ENCODE data around the gene HK3. TPM values are rescaled to one million over a fixed set of nuclear protein-coding genes. Genes with fewer than 3 reads are reported as not detected.

HK3 gene
- polyA plus RNA-seq, 2 of the 4 experiments (the other 2 are of a cell fraction), result 0.04 to 0.12 TPM

GRCh38 chr5:176892663-176893062 lies 6.5 kb downstream of the HK3 start:
- Histone ChIP-seq H3K4me3 (no peak overlapping the region), H3K4me1 (no peaks in the 10 kb centered on the region), H3K9me3 (no peaks in the 10 kb centered on the region), H3K27ac (no peak overlapping the region), H3K4me2 (no peak overlapping the region)
- ChIA-PET POLR2A (no interaction called here), CTCF (interaction anchor here (0.9 to 1.0 kb wide), 2 partner anchors 230 to 234 kb away, joined by 3 read pairs; no protein-coding TSS in a partner anchor)
- no peak for TF ChIP-seq CEBPB (IDR thresholded peaks at IDR 0.05)
- TF ChIP-seq RCOR1 (IDR thresholded peaks at IDR 0.05; ENCODE audit: low read depth, low read length), result no peak
- TF ChIP-seq HEYL (CRISPR knock-in tag; IDR thresholded peaks at IDR 0.05), result no peak
- 52% methylated on average over 3 of the region's 3 CpGs for WGBS (ENCODE audit: missing lambda C conversion rate)
- ATAC-seq, result no peak
- FAIRE-seq, result no peak
- DNase-seq (ENCODE audit: low read depth in 1 of 2, low spot score in 1 of 2), result no peak

DNA sequence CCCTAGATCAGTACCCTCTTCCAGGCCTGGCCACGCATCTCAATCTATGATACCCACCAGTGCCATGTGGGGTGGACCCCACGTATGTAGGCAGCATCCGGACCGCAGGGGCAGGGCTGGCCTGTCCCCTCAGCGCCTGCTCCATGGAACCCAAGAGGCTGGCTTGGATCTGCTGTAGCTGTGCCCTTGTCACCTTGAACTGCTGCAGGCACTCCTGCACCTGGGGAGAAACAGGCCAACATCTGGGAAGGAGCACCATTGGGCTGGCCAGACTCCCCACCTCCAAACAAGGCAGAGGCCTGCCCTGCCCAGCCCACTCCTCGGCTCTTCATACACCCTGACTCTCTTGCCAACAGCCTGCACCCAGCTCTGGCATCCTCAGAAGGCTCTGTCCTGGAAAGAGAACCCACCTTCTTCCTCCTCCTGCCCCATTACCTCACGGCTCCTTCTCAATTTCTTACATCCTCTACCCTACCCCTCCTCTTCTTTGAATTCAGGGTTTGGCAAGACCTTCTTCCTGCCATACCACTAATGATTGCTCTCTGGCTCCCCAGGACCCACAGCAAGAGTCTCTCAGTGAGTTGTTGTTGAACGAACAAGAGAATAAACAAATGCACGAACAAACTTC lies 7.7 kb downstream of the HK3 start:
- no peak for TF ChIP-seq PHF8 (IDR thresholded peaks at IDR 0.05; ENCODE audit: borderline replicate concordance, low read depth)
- no peak for TF ChIP-seq JUN (IDR thresholded peaks at IDR 0.05)
- no peak for TF ChIP-seq HOXB13 (CRISPR knock-in tag; IDR thresholded peaks at IDR 0.05; ENCODE audit: low read depth)
- no peak for TF ChIP-seq FOSL2 (IDR thresholded peaks at IDR 0.05)
- TF ChIP-seq FOSL2 (CRISPR knock-in tag; IDR thresholded peaks at IDR 0.05), result no peak
- TF ChIP-seq, protein P1, sequence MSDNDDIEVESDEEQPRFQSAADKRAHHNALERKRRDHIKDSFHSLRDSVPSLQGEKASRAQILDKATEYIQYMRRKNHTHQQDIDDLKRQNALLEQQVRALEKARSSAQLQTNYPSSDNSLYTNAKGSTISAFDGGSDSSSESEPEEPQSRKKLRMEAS (IDR thresholded peaks at IDR 0.05), result no peak
- TF ChIP-seq NPAS2 (CRISPR knock-in tag; IDR thresholded peaks at IDR 0.05; ENCODE audit: borderline replicate concordance), result no peak
- TF ChIP-seq HOXB5 (CRISPR knock-in tag; IDR thresholded peaks at IDR 0.05), result no peak
- TF ChIP-seq BHLHE40 (IDR thresholded peaks at IDR 0.05; ENCODE audit: low read depth, low read length), result no peak
- no peak for TF ChIP-seq ELK1 (IDR thresholded peaks at IDR 0.05; ENCODE audit: low read depth, low read length)
- TF ChIP-seq POLR2AphosphoS2 (conservative IDR thresholded peaks at IDR 0.05; ENCODE audit: low read length), result no peak
- no peak for TF ChIP-seq CBX2 (IDR thresholded peaks at IDR 0.05; ENCODE audit: borderline replicate concordance, low read depth)
- TF ChIP-seq RNF2 (IDR thresholded peaks at IDR 0.05; ENCODE audit: borderline replicate concordance, low read depth), result no peak

DNA sequence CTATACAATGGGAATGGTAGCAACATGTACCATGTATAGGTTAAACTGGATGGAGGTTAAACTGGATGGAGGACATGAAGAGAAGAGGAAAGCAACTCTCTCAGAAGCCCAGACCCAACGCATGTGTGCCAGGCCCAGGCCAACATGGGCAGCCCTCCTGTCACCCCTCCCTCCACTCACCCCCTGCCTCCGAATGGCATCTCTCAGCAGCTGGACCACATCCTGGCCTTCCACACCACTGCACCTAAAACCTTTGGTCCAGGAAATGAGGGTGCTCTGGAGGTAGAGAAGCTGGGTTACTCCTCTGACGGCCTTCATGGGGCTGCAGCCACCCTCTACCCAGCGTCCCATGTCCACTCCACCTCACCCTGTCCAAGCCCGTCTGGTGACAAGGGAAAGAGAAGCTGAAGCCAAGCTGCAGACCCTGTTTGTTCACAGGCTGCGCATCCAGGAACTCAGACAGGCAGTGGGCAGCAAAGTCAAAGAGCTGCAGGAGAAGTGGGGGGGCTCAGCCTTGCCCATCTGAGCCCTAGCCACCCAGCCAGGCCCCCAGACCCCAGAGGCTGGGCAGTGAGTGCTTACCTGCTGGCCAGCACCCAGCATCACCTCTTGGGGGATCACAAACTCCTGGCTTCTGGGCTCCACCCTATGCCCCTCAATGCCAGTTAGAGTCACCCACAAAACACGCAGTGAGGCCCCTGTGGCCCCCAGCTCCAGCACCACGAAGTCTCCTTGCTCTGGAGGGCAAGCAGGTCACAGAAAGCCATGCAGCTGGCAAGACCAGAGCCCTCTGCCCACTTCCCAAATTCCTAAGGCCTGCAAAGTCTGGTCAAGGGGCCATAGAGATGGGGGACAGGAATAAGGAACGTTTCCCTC lies 8.5 kb downstream of the HK3 start:
- FAIRE-seq (no peak), ATAC-seq (no peak), DNase-seq (ENCODE audit: low read depth in 1 of 2, low spot score in 1 of 2) (no peak)
- CTCF ChIA-PET, result interaction anchor here (1.3 kb wide), 1 partner anchor 9 kb away, joined by 5 read pairs; the partner anchor contains the start of gene HK3
- Histone ChIP-seq H3K27ac (no peak overlapping the region), H3K4me3 (no peak overlapping the region), H3K9me3 (no peaks in the 10 kb centered on the region), H3K4me1 (no peaks in the 10 kb centered on the region), H3K4me2 (no peak overlapping the region)
- no peak for TF ChIP-seq RFX5 (IDR thresholded peaks at IDR 0.05)
- TF ChIP-seq RNF2 (IDR thresholded peaks at IDR 0.05; ENCODE audit: borderline replicate concordance, low read depth), result no peak
- TF ChIP-seq CTCF (IDR thresholded peaks at IDR 0.05), result no peak
- no peak for TF ChIP-seq KDM5A (IDR thresholded peaks at IDR 0.05)
- TF ChIP-seq, protein P2, sequence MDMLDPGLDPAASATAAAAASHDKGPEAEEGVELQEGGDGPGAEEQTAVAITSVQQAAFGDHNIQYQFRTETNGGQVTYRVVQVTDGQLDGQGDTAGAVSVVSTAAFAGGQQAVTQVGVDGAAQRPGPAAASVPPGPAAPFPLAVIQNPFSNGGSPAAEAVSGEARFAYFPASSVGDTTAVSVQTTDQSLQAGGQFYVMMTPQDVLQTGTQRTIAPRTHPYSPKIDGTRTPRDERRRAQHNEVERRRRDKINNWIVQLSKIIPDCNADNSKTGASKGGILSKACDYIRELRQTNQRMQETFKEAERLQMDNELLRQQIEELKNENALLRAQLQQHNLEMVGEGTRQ (IDR thresholded peaks at IDR 0.05), result no peak
- no peak for TF ChIP-seq ELK1 (IDR thresholded peaks at IDR 0.05; ENCODE audit: low read depth, low read length)
- no peak for TF ChIP-seq HOXB13 (CRISPR knock-in tag; IDR thresholded peaks at IDR 0.05; ENCODE audit: low read depth)
- no peak for TF ChIP-seq SMC3 (IDR thresholded peaks at IDR 0.05)
- TF ChIP-seq ZSCAN20 (CRISPR knock-in tag; IDR thresholded peaks at IDR 0.05), result no peak
- no peak for TF ChIP-seq PHF8 (IDR thresholded peaks at IDR 0.05; ENCODE audit: borderline replicate concordance, low read depth)
- no peak for TF ChIP-seq MAZ (IDR thresholded peaks at IDR 0.05; ENCODE audit: borderline replicate concordance, low read depth, low read length)
- TF ChIP-seq FOXS1 (CRISPR knock-in tag; IDR thresholded peaks at IDR 0.05), result no peak
- POLR2A ChIA-PET, result no interaction called here
- 44% methylated on average over 9 of the region's 9 CpGs for WGBS (ENCODE audit: missing lambda C conversion rate)

More for the DNA sequence above, 7.7 kb downstream of the HK3 start:
- POLR2A ChIA-PET, result no interaction called here
- 50% methylated on average over 9 of the region's 9 CpGs for WGBS (ENCODE audit: missing lambda C conversion rate)
- Histone ChIP-seq H3K4me3 (no peak overlapping the region), H3K4me1 (no peaks in the 10 kb centered on the region), H3K9me3 (no peaks in the 10 kb centered on the region), H3K27ac (no peak overlapping the region), H3K4me2 (no peak overlapping the region)
- ATAC-seq, result no peak
- CTCF ChIA-PET, result interaction anchor here (1.3 kb wide), 1 partner anchor 8 kb away, joined by 5 read pairs; the partner anchor contains the start of gene HK3
- no peak for FAIRE-seq
- DNase-seq (ENCODE audit: low read depth in 1 of 2, low spot score in 1 of 2), result no peak
